NCI-H526 treated with DMSO at 0.1 percent for 48 hours (cell line): ENCODE measurements around the gene IFT22.
"Not testable (repeated sequence)": the region's sequence is repeated elsewhere in the genome, so short reads cannot be mapped to it uniquely, and the experiment has no call there.

Experiments
- DNase-seq: peaks from one replicate; lab custom pipeline; 2025; lab: John Stamatoyannopoulos, UW

IFT22 gene

DNA sequence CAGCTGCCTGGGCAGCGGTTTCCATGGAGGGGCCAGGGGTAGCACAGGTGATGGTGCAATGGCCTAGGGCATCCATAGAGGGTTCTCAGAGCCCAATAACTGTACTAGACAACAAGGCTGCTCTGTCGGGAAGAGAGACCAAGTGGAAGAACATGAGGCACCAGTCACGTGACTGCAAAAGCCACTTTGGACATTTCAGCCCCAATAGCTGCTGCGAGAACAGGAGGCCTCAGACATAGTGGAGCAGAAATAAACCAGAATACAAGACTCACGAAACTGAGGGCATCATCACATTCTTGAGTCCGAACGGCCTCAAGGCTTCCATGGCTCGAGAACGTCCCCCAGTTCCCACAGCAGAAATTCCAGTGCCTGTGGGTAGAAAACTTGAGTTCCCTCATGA, 44.5 kb downstream of the IFT22 start:
- DNase-seq: no peak

DNA sequence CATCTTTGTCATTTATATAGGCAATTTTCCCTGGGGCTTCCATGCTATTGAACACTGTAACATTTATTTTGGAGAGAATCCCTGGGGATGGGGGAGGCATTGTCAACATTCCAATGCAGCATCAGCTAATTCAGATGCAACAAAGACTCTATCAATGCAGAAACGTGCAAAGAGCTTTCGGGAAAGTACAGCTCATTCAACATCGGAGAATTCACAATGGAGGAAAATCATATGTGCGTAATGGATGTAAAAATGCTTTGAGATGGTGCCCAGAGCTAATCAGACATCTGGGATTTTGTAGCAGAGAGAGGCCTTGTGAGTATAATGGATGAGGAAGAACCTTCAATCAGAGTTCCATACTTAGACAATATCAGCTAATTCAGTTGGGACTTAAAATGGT, 48.4 kb downstream of the IFT22 start:
- DNase-seq: no peak

DNA sequence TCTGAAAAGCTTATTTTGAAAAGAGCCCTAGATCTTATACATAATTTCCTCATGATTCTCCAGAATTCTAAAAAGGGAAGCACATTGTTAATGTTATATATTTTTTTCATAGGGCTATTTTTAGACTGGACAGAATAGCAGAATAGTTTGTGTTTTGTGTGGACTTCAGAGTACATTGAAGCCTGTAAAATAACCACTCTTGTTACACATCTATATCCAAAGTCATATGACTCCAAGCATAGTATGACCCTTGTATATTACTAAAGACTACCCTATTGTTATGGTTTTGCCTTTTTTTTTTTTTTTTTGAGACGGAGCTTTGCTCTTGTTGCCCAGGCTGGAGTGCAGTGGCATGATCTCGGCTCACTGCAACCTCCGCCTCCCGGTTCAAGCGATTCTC, 50.6 kb downstream of the IFT22 start:
- DNase-seq: no peak

DNA sequence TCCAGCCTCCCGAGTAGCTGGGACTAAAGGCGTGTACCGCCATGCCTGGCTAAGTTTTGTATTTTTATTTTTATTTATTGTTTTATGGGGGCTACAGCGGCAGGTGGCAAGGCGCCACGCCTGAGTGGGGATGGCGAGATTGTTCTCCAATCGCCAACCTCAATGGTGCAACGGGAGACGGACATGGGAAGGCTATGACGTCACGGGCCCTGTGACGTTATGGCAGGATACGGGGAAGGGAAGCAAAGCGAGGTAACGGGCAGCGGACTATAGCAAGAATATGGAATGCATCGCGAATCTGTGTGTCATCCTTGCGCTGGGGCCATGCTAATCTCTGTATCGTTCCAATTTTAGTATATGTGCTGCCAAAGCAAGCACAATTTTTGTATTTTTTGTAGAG, 51.9 kb downstream of the IFT22 start:
- DNase-seq: no peak

DNA sequence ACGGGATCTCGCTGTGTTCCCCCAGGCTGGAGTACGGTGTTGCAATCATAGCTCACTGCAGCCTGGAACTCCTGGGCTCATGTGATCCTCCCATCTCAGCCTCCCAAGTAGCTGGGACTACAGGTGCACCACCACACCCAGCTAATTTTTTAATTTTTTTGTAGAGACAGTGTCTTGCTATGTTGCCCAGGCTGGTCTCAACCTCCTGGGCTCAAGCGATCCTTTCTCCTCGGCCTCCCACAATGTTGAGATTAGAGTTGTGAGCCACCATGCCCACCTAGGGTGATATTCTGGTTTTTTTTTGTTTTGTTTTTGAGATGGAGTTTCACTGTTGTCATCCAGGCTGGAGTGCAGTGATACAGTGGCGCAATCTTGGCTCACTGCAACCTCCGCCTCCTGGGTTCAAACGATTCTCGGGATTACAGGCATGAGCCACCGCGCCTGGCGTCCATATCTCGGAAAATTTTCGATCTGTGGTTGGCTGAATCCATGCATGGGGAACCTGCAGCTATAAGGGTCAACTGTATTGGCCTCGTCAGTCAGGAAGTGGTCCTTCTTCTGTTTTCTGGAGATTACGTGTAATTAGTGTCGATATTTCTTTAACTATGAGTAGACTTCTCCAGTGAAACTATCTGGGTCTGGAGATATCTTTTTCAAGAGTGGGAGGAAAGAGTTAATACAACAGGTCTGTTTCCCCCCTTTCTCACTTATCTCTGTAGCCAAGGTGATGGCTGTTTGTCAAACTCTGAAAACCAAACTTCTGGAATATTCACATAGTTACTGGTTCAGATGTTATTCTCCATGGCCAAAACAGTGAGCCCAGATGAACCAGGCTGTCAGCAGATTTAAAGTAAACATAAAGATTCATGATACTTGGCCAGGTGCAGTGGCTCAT, 55.7 kb downstream of the IFT22 start:
- no peak for DNase-seq

DNA sequence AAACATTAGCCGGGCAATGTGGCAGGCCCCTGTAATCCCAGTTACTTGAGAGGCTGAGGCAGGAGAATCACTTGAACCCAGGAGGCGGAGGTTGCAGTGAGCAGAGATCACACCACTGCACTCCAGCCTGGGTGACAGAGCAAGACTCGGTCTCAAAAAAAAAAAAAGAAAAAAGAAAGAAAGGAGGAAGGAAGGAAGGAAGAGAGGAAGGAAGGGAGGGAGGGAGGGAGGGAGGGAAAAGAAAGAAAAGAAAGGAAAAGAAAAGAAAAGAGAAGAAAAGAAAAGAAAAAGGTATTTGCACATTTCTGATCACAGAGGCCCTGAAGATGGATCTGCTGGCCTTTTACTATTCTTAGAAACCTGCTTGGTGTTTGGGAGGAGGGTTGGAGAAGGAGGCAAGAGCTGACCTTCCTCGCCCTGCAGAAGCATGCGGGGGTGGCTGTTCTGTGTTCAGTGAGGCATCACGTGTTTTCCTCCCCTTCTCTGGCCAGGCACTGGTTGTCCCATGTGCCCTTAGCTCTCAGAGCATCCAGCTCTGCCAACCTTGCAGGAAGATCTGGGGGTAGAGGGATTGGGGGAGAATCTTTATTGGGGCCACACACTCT, 57.4 kb downstream of the IFT22 start:
- not testable (repeated sequence) for DNase-seq
